Measurements from ENCODE around the gene ASB7. TPM values are rescaled to one million over a fixed set of nuclear protein-coding genes. Genes with fewer than 3 reads are reported as not detected.

ASB7 gene
- total RNA-seq, 1 donor from 2014 or later, result 18.7 TPM

DNA sequence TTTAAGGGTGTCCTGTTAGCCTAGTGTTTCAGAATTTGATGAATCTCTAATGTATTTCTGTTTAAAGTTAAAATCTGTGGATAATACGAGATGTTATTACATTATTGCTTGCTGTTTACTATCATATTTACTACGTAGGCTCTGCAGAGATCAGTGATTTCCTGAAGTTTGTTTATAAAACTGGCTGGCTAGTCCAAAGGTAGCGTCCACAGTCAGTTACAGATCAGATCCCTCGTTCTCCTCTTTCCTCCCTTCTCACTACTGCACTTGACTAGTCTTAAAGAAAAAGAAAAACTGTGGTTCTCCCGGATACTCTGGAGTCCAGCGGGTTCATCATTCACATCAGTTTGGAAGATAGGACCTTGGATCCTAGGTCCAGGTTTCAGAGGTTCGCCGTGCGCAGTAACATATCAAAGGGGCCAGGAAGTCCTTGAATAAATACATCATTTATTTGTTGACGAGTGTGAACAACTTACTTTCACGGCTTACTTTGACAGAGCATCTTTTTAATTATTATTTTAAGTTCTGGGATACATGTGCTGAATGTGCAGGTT, 35.9 kb downstream of the ASB7 start:
- H3K4me1 Mint-ChIP-seq (ENCODE audit: low read depth), result peaks cover 28% of the 10 kb centered on the region
- H3K9me3 Mint-ChIP-seq, result no peaks in the 10 kb centered on the region
- H3K4me3 Mint-ChIP-seq, result no peak overlapping the region
- intact Hi-C loops (cut with micrococcal nuclease), result no loop called here
- peaks cover 10% of the 10 kb centered on the region for H3K36me3 Mint-ChIP-seq (ENCODE audit: low read depth)
- DNase-seq (ENCODE audit: low spot score), result no peak
- no peak overlapping the region for H3K27ac Mint-ChIP-seq
- no peaks in the 10 kb centered on the region for H3K27me3 Mint-ChIP-seq (ENCODE audit: insufficient read depth)

DNA sequence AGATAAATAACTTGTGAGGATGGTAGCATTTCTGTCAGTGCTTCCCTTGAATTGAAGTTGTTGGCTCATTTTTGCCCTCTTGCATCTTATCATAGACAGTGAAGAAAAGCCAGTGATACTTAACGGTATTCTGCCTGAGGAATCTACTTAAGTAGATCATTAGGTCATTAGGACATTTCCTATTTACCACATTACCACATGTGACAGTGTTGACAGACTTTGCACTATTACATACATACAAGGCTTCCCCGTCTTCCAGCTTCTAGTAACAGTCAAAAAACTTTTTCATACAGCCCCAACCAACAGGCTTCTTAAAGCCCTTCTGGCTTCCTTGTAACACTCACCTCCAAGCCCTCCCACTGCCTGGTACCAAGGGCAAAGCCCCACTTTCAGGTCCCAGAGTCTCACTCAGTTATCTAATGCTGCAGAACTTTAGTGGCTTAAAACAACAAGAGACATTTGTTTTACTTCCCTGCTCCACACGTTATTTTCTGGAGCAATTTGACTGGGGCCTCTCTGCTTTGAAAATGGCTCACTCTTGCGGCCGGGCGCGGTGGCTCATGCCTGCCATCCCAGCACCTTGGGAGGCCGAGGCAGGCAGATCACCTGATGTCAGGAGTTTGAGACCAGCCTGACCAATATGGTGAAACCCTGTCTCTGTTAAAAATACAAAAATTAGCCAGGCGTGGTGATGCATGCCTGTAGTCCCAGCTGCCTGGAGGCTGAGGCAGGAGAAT, 40.0 kb downstream of the ASB7 start:
- no peak for DNase-seq (ENCODE audit: low spot score)
- Mint-ChIP-seq H3K27me3 (ENCODE audit: insufficient read depth) (no peaks in the 10 kb centered on the region), H3K9me3 (no peaks in the 10 kb centered on the region), H3K4me3 (no peak overlapping the region), H3K36me3 (ENCODE audit: low read depth) (peaks cover 7% of the 10 kb centered on the region), H3K27ac (no peak overlapping the region), H3K4me1 (ENCODE audit: low read depth) (peaks cover 12% of the 10 kb centered on the region)
- intact Hi-C loops (cut with micrococcal nuclease), result no loop called here

DNA sequence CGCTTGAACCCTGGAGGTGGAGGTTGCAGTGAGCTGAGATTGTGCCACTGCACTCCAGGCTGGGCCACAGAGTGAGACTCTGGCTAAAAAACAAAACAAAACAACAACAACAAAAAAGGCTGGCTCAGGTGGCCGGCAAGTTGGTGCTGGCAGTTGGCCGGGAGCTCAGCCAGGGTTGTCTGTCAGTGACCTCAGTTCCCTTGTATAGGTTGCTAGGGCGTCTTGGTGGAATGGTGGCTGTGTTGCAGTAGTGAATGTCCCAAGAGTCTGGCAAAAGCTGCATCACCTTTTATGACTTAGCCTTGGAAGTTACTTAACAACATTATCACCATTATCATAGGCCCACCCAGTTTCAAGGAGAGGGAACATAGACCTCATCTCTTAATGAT, 40.6 kb downstream of the ASB7 start:
- Mint-ChIP-seq H3K4me3 (no peak overlapping the region), H3K4me1 (ENCODE audit: low read depth) (peaks cover 11% of the 10 kb centered on the region), H3K9me3 (no peaks in the 10 kb centered on the region), H3K27ac (no peak overlapping the region), H3K27me3 (ENCODE audit: insufficient read depth) (no peaks in the 10 kb centered on the region), H3K36me3 (ENCODE audit: low read depth) (peaks cover 7% of the 10 kb centered on the region)
- intact Hi-C loops (cut with micrococcal nuclease), result no loop called here
- DNase-seq (ENCODE audit: low spot score), result no peak

DNA sequence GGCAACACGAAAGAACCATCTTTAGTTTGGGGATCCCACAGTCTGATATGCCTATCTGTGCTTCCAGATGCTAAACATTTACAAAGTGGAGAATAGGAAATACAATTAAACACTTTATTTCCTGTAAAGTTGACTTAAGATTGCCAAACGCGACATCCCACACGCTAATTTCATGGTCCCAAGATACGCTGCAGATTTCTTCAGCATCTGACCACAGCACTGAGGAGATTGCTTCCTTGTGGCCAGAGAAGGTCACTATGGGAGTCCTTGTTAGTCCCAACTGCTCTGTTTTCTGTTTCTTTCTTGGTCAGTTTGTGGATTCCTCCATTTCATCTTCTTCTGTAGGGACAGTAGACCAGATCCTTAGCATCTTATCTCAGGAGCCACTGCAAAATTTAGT, 43.3 kb downstream of the ASB7 start:
- Mint-ChIP-seq H3K27ac (no peak overlapping the region), H3K9me3 (no peaks in the 10 kb centered on the region), H3K4me1 (ENCODE audit: low read depth) (peaks cover 6% of the 10 kb centered on the region), H3K36me3 (ENCODE audit: low read depth) (peaks cover 5% of the 10 kb centered on the region), H3K4me3 (no peak overlapping the region), H3K27me3 (ENCODE audit: insufficient read depth) (no peaks in the 10 kb centered on the region)
- no peak for DNase-seq (ENCODE audit: low spot score)
- intact Hi-C loops (cut with micrococcal nuclease), result no loop called here

DNA sequence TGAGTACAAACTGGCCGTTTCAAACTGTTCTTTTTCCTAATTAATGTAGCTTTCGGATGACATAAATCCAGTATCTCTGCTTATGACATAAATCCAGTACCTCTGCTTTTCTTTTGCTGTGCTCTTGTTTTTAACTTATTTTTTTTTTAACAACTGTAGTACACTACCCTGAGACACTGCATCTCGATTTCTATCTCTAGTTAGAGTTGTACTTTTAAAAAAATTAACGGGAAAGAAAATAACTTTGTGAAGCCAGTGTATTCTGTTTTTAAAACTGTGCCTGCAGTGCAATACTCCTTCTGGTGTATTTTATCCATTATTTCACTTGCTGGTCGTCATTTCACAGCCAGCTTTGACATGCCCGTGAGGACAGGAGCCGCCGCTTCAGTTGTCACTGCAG, 46.6 kb downstream of the ASB7 start:
- Mint-ChIP-seq H3K4me3 (no peak overlapping the region), H3K36me3 (ENCODE audit: low read depth) (peaks cover 5% of the 10 kb centered on the region), H3K27ac (no peak overlapping the region), H3K27me3 (ENCODE audit: insufficient read depth) (no peaks in the 10 kb centered on the region), H3K4me1 (ENCODE audit: low read depth) (no peaks in the 10 kb centered on the region), H3K9me3 (no peaks in the 10 kb centered on the region)
- intact Hi-C loops (cut with micrococcal nuclease), result no loop called here
- no peak for DNase-seq (ENCODE audit: low spot score)

DNA sequence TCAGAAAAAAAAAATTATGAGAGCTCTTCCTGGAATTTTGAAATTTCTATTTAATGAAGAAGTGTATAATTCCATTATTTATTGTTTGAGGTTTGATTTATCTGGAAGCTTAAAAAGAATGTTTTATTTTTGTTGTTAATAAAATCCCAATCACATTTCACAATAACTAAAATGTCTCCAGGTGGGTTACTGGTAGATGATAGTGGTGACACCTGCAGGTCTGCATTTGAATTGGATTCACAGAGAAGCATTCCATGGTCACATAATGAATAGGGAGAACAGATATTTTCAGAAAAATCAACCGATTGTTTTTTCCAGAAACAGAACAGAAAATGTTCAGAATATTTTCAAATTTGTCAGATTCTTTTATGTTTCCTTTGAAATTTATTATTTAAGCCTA, 48.3 kb downstream of the ASB7 start:
- no peak for DNase-seq (ENCODE audit: low spot score)
- Mint-ChIP-seq H3K9me3 (no peaks in the 10 kb centered on the region), H3K36me3 (ENCODE audit: low read depth) (peaks cover 5% of the 10 kb centered on the region), H3K27me3 (ENCODE audit: insufficient read depth) (no peaks in the 10 kb centered on the region), H3K4me1 (ENCODE audit: low read depth) (no peaks in the 10 kb centered on the region), H3K4me3 (no peak overlapping the region), H3K27ac (no peak overlapping the region)
- intact Hi-C loops (cut with micrococcal nuclease), result no loop called here

DNA sequence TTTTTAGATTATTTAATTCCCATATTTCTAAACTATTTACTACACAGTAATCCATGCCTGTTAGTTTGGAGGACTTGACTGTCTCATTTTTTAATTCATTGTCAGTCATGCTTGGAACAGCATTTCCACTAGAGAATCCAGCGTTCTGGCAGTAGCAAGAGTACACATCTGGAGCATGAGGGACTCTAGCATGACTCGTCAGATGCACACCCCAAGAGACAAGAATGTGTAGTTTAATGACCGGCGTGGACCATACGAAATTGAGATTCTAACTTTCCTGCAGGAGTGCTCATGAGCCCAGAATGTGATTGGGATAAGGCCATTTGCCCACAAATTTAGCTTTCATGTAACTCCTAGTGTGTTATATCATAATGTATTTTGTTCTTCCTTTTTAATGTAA, 48.9 kb downstream of the ASB7 start:
- H3K27ac Mint-ChIP-seq, result no peak overlapping the region
- DNase-seq (ENCODE audit: low spot score), result no peak
- H3K27me3 Mint-ChIP-seq (ENCODE audit: insufficient read depth), result no peaks in the 10 kb centered on the region
- peaks cover 5% of the 10 kb centered on the region for H3K36me3 Mint-ChIP-seq (ENCODE audit: low read depth)
- H3K9me3 Mint-ChIP-seq, result no peaks in the 10 kb centered on the region
- no peak overlapping the region for H3K4me3 Mint-ChIP-seq
- intact Hi-C loops (cut with micrococcal nuclease), result no loop called here
- H3K4me1 Mint-ChIP-seq (ENCODE audit: low read depth), result no peaks in the 10 kb centered on the region

DNA sequence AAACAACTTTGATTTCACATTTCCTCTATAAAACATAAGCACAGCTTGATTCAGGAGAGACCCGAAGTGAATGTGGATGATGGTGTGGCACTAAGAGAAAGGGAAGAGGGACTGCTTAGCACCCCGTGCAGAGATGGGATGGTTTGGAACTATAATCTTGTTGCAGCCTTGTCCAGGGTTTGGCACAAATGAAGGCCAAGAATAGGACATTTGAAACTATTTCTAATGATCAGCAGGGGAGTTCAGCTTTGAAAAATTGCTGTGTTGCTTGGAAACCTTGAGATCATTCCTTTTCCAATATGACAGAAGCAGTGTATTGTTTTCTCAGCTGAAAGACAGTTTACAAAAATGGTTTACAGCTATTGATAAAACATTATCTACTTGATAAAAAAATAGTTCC, 49.7 kb downstream of the ASB7 start:
- H3K4me1 Mint-ChIP-seq (ENCODE audit: low read depth), result no peaks in the 10 kb centered on the region
- H3K27me3 Mint-ChIP-seq (ENCODE audit: insufficient read depth), result no peaks in the 10 kb centered on the region
- DNase-seq (ENCODE audit: low spot score), result no peak
- intact Hi-C loops (cut with micrococcal nuclease), result no loop called here
- no peak overlapping the region for H3K27ac Mint-ChIP-seq
- H3K36me3 Mint-ChIP-seq (ENCODE audit: low read depth), result peaks cover 5% of the 10 kb centered on the region
- no peak overlapping the region for H3K4me3 Mint-ChIP-seq
- no peaks in the 10 kb centered on the region for H3K9me3 Mint-ChIP-seq

DNA sequence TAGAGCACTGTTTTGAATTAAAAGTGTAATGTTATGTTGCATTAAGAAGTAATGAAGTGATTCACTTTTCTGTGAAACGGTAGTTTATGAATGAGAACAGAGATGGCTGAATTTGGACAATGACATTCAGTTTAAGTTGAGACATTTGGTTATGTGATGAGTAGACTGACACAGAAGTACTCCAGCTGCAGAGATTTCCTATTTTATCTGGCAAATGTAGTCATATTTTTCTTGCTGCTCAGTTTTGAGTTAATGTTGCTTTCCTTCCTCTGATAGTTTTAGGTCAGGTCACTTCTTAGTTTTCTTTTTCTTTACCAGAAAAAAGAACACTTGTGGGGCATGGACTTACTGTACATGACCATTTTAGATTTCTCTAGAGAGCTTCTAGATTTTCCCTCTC, 51.2 kb downstream of the ASB7 start:
- Mint-ChIP-seq H3K27me3 (ENCODE audit: insufficient read depth) (no peaks in the 10 kb centered on the region), H3K4me3 (no peak overlapping the region), H3K9me3 (no peaks in the 10 kb centered on the region), H3K27ac (no peak overlapping the region), H3K4me1 (ENCODE audit: low read depth) (no peaks in the 10 kb centered on the region), H3K36me3 (ENCODE audit: low read depth) (peaks cover 2% of the 10 kb centered on the region)
- intact Hi-C loops (cut with micrococcal nuclease), result no loop called here
- no peak for DNase-seq (ENCODE audit: low spot score)

DNA sequence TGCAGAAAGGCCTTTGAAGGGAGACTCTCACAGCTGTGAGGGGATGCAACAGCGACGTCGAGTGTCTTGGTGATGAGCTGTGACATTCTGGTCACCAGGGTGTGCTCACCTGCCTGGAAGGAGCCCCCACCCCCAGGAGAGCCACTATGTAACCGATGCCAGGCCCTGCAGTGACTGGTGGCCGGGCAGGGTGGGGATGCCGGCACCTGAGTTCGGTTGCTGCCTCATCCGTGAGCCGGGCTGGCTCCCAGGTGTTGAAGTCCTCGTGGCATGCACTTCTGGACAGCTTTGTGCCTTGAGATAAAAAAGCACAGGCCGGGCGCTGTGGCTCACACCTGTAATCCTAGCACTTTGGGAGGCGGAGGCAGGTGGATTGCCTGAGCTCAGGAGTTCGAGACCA, 56.5 kb downstream of the ASB7 start:
- H3K27me3 Mint-ChIP-seq (ENCODE audit: insufficient read depth), result peaks cover 5% of the 10 kb centered on the region

DNA sequence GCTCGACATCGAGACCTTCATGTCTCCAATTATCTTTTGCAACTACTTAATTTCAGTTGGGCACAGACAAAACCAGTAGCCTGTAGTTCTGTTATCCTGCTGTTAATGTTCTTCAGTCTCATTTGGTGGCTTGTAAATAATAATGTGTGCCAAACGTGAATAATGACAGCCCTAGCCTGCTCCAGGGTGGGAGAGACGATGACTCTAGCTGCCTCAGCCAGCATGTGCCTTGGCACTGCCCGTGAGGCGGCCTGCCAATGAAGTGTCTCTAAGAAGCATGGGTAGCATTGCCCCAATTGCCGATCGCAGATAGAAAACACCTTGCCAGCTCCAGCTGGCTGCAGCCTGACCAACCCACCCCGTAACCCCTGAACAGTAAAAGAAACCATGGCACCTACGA, 58.8 kb downstream of the ASB7 start:
- intact Hi-C loops (cut with micrococcal nuclease), result no loop called here
- Mint-ChIP-seq H3K36me3 (ENCODE audit: low read depth) (no peaks in the 10 kb centered on the region), H3K27ac (no peak overlapping the region), H3K4me3 (no peak overlapping the region), H3K27me3 (ENCODE audit: insufficient read depth) (peaks cover 19% of the 10 kb centered on the region), H3K4me1 (ENCODE audit: low read depth) (no peaks in the 10 kb centered on the region), H3K9me3 (no peaks in the 10 kb centered on the region)
- DNase-seq (ENCODE audit: low spot score), result no peak

More for the DNA sequence above, 56.5 kb downstream of the ASB7 start:
- Mint-ChIP-seq H3K4me3 (no peak overlapping the region), H3K4me1 (ENCODE audit: low read depth) (no peaks in the 10 kb centered on the region), H3K27ac (no peak overlapping the region), H3K36me3 (ENCODE audit: low read depth) (no peaks in the 10 kb centered on the region), H3K9me3 (no peaks in the 10 kb centered on the region)
- intact Hi-C loops (cut with micrococcal nuclease), result no loop called here
- DNase-seq (ENCODE audit: low spot score), result no peak

DNA sequence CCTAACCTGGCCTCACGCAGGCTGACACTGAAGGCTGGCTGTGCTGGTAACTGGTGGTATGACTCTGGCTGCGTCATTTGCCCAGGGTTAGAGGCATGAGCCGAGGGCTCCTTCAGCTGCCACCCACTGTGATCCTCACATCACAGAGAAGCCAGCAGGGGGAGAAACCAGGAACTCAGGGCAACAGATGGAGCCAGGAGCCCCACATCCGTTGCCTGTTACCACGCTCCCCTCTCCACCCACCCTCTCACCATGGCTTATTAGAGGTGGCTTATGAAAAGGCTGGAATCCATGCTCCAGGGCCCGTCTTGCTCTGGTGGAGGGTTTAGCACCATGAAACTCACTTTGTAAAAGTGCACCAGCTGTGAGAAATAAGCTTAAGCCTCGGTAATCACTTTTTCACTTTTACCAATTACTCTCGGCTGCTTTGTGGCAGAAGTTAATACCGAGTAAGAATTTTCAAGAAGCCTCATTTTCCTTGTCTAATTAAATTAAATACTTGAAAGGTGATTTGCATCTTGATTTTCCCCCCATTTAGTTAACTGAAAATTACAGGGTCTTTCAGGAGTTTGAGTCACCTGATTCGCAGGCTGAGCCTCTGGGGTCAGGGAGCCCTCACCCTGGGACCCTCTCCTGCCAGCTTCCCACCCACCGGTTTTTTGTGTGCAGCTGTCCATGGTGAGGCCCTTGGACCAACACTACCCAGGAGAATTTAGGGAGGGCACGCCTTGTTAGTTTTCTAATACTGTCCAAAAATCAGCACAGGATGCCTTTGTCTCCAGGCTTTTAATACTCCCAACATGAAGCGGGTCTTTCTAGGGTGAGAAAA, 60.9 kb downstream of the ASB7 start:
- H3K4me1 Mint-ChIP-seq (ENCODE audit: low read depth), result no peaks in the 10 kb centered on the region
- no peaks in the 10 kb centered on the region for H3K9me3 Mint-ChIP-seq
- peaks cover 26% of the 10 kb centered on the region for H3K27me3 Mint-ChIP-seq (ENCODE audit: insufficient read depth)
- H3K36me3 Mint-ChIP-seq (ENCODE audit: low read depth), result no peaks in the 10 kb centered on the region
- H3K4me3 Mint-ChIP-seq, result no peak overlapping the region
- H3K27ac Mint-ChIP-seq, result no peak overlapping the region
- no peak for DNase-seq (ENCODE audit: low spot score)
- intact Hi-C loops (cut with micrococcal nuclease), result no loop called here

DNA sequence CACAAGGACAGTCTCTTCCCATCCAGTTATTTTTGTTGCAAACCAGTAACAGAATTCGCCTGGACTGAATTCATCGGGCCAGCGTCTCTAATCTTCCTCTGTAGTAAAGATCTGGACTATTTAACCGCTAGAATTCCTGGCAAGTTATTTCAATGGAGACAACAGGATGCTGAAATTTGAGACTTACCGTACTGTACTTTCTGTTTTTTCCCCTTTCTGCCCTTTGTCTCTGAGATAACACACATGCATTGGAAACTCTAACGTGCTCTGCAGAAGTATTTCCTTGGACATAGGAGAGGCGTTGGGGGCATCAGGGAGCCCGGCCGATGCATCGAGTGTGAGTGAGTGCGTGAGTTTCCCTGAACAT, 61.5 kb downstream of the ASB7 start:
- no peaks in the 10 kb centered on the region for H3K36me3 Mint-ChIP-seq (ENCODE audit: low read depth)
- H3K9me3 Mint-ChIP-seq, result no peaks in the 10 kb centered on the region
- no peaks in the 10 kb centered on the region for H3K4me1 Mint-ChIP-seq (ENCODE audit: low read depth)
- intact Hi-C loops (cut with micrococcal nuclease), result no loop called here
- H3K27ac Mint-ChIP-seq, result no peak overlapping the region
- no peak for DNase-seq (ENCODE audit: low spot score)
- peaks cover 26% of the 10 kb centered on the region for H3K27me3 Mint-ChIP-seq (ENCODE audit: insufficient read depth)
- no peak overlapping the region for H3K4me3 Mint-ChIP-seq

All from activated T-helper 1 cell treated with anti-CD3 and anti-CD28 coated beads, Interleukin-12 subunit alpha, Interleukin-12 subunit beta, Interleukin-2, Interleukin-4 antibody, amounts not matched to agents 30 ng/mL and 10 ng/mL and 1 ng/mL, durations not matched to agents 14 hours and 24 hours and 36 hours (primary cell).